Right lobe of liver (tissue), 4 donors: Measurements from ENCODE around the gene CEP20.

Experiments used
- CTCF ChIP-seq, 4 donors: fragments of 200-600 bp in 3 of 4; fragments of 450-650 bp in 1 of 4; IDR thresholded peaks; one replicate each; pipeline versions ENCODE4 v1.5.1 to v1.8.0; 2016 to 2022; ENCODE audit warnings: antibody characterized with exemption in 4 of 4, mild to moderate bottlenecking in 2 of 4
- POLR2A ChIP-seq: fragments of 450-650 bp; IDR thresholded peaks from one replicate; pipeline ENCODE4 v1.6.1; 2017; ENCODE audit warnings: antibody characterized with exemption, mild to moderate bottlenecking
- donor health status: DM: no; HTN: no; CAD: no.
- donor health status: DM: no; HTN: no; CAD: no.
- donor health status: DM: no; HTN: yes; CAD: no.

DNA sequence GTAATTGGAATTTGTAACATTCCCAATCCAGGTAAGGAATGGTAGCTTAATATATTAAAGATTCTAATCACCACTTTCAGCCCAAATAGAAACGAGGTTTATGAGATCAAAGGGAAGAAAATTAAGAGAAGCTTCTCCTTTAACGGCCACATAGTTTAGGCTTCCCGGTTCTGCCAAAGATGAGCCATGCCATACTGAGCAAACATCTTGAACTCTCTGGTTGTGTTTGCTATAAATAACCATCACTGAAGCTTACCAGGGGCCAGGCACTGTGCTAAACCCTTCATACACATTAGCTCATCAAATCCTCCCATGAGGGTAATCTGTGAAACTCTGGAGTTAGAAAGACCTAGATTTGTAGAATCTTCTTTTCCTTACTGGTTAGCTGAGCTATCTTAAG, 34.3 kb downstream of the CEP20 start:
- TF ChIP-seq POLR2A: no peak
- TF ChIP-seq CTCF (IDR thresholded peaks at IDR 0.05): no peak
